ENCODE measurements around the gene KRT39. TPM values are rescaled to one million over a fixed set of nuclear protein-coding genes. Genes with fewer than 3 reads are reported as not detected.

The KRT39 gene
- total RNA-seq, 1 donor from 2014 or later: not detected

Other genes with a start within 250 kb of the KRT39 start
- not detected in 2 replicates for gene KRT25, start 211.6 kb downstream of the KRT39 start, total RNA-seq
- not detected in 2 replicates for gene KRT26, start 194.7 kb downstream of the KRT39 start, total RNA-seq
- not detected in 2 replicates for gene KRT27, start 184.4 kb downstream of the KRT39 start, total RNA-seq
- not detected in 2 replicates for gene KRT28, start 167.0 kb downstream of the KRT39 start, total RNA-seq
- gene KRT10, start 144.3 kb downstream of the KRT39 start, total RNA-seq: 1.6 and 3.3 TPM in 2 replicates
- gene KRT12, start 99.7 kb downstream of the KRT39 start, total RNA-seq: not detected in 2 replicates
- gene KRT20, start 81.7 kb downstream of the KRT39 start, total RNA-seq: not detected in 2 replicates
- gene KRT23, start 29.3 kb downstream of the KRT39 start, total RNA-seq: under 0.01 and 1.6 TPM in 2 replicates
- gene KRT40, start 17.4 kb upstream of the KRT39 start, total RNA-seq: not detected in 2 replicates
- not detected in 2 replicates for gene KRTAP3-3, start 27.2 kb upstream of the KRT39 start, total RNA-seq
- not detected in 2 replicates for gene KRTAP3-2, start 33.0 kb upstream of the KRT39 start, total RNA-seq
- not detected in 2 replicates for gene KRTAP3-1, start 42.2 kb upstream of the KRT39 start, total RNA-seq
- gene KRTAP1-5, start 60.3 kb upstream of the KRT39 start, total RNA-seq: not detected in 2 replicates
- not detected in 2 replicates for gene KRTAP1-4, start 63.2 kb upstream of the KRT39 start, total RNA-seq
- not detected in 2 replicates for gene KRTAP1-3, start 67.9 kb upstream of the KRT39 start, total RNA-seq
- gene KRTAP1-1, start 74.5 kb upstream of the KRT39 start, total RNA-seq: not detected in 2 replicates
- not detected in 2 replicates for gene KRTAP2-1, start 80.4 kb upstream of the KRT39 start, total RNA-seq
- gene KRTAP2-2, start 88.3 kb upstream of the KRT39 start, total RNA-seq: not detected in 2 replicates
- gene KRTAP2-3, start 93.2 kb upstream of the KRT39 start, total RNA-seq: not detected in 2 replicates
- gene KRTAP2-4, start 98.9 kb upstream of the KRT39 start, total RNA-seq: not detected in 2 replicates
- not detected in 2 replicates for gene KRTAP4-7, start 117.2 kb upstream of the KRT39 start, total RNA-seq
- gene KRTAP4-8, start 131.2 kb upstream of the KRT39 start, total RNA-seq: not detected in 2 replicates
- not detected in 2 replicates for gene KRTAP4-16, start 135.3 kb upstream of the KRT39 start, total RNA-seq
- not detected in 2 replicates for gene KRTAP4-9, start 138.4 kb upstream of the KRT39 start, total RNA-seq
- gene KRTAP4-11, start 151.4 kb upstream of the KRT39 start, total RNA-seq: not detected in 2 replicates
- not detected in 2 replicates for gene KRTAP4-12, start 157.2 kb upstream of the KRT39 start, total RNA-seq
- gene KRTAP4-6, start 173.6 kb upstream of the KRT39 start, total RNA-seq: not detected in 2 replicates
- not detected in 2 replicates for gene KRTAP4-5, start 182.9 kb upstream of the KRT39 start, total RNA-seq
- gene KRTAP4-4, start 193.8 kb upstream of the KRT39 start, total RNA-seq: not detected in 2 replicates
- not detected in 2 replicates for gene KRTAP4-3, start 201.3 kb upstream of the KRT39 start, total RNA-seq
- not detected in 2 replicates for gene KRTAP4-2, start 211.3 kb upstream of the KRT39 start, total RNA-seq
- gene KRTAP4-1, start 218.0 kb upstream of the KRT39 start, total RNA-seq: not detected in 2 replicates
- not detected in 2 replicates for gene KRTAP9-1, start 222.9 kb upstream of the KRT39 start, total RNA-seq

All from lung microvascular endothelial cell (primary cell).